ENCODE results near the gene EMC8. TPM values are rescaled to one million over a fixed set of nuclear protein-coding genes. Genes with fewer than 3 reads are reported as not detected.

The EMC8 gene
- total RNA-seq, 1 experiment from 2014 or later: 73.0 TPM

GRCh38 chr16:85755929-85756768, 43.2 kb downstream of the EMC8 start:
- Histone ChIP-seq H3K4me1 (ENCODE audit: control insufficient read depth in 1 of 2, insufficient read depth in 2 of 2, low read length in 2 of 2) (peaks cover 11 to 30% of the 10 kb centered on the region in 2 experiments), H3K4me2 (ENCODE audit: low read length) (no peak overlapping the region), H3K9ac (ENCODE audit: low read length) (no peak overlapping the region), H3K4me3 (replicated peaks in 1 of 2; ENCODE audit: low read depth in 1 of 2, low read length in 2 of 2) (no peak overlapping the region), H2AFZ (ENCODE audit: low read depth, low read length, poor library complexity, severe bottlenecking) (no peak overlapping the region), H3K27me3 (ENCODE audit: insufficient read depth, low read length) (peaks cover 3% of the 10 kb centered on the region; the same call in 1 of the 2 replicates), H3K79me2 (ENCODE audit: insufficient read depth, low read length) (no peaks in the 10 kb centered on the region), H3K27ac (ENCODE audit: low read depth, low read length) (no peak overlapping the region), H3K9me2 (ENCODE audit: insufficient read depth) (no peaks in the 10 kb centered on the region), H3K36me3 (ENCODE audit: control insufficient read depth in 1 of 2, insufficient read depth in 2 of 2, low read length in 2 of 2) (no peaks in the 10 kb centered on the region), H3K9me3 (ENCODE audit: control insufficient read depth in 1 of 2, insufficient read depth in 1 of 2, low read depth in 1 of 2, low read length in 2 of 2) (no peaks in the 10 kb centered on the region), H4K20me1 (ENCODE audit: insufficient read depth) (no peaks in the 10 kb centered on the region)
- no TSS peak for BruUV-seq (replicated peaks)
- intact Hi-C loops (cut with micrococcal nuclease): no loop called here
- TF ChIP-seq SP1 (IDR thresholded peaks at IDR 0.05; ENCODE audit: low read depth) (no peak), JUND (IDR thresholded peaks at IDR 0.05) (no peak), YY1 (IDR thresholded peaks at IDR 0.05; ENCODE audit: extremely low read depth, insufficient replicate concordance, low read depth, low read length) (no peak), CEBPB (IDR thresholded peaks at IDR 0.05; ENCODE audit: low read depth) (no peak), FOSL1 (IDR thresholded peaks at IDR 0.05; ENCODE audit: low read depth) (no peak), ZNF274 (IDR thresholded peaks at IDR 0.05; ENCODE audit: low read depth, low read length) (no peak), EGR1 (IDR thresholded peaks at IDR 0.05; ENCODE audit: low read depth) (no peak), CBX3 (IDR thresholded peaks at IDR 0.05; ENCODE audit: low read depth) (no peak), EZH2 (IDR thresholded peaks at IDR 0.05) (no peak), MAX (IDR thresholded peaks at IDR 0.05) (no peak), ZBTB33 (IDR thresholded peaks at IDR 0.05; ENCODE audit: extremely low read depth, insufficient replicate concordance, low read length) (no peak), CTCF (IDR thresholded peaks at IDR 0.05 in 2 of 3, conservative IDR thresholded peaks at IDR 0.05 in 1 of 3; ENCODE audit: borderline replicate concordance in 1 of 3, insufficient read depth in 1 of 3, low read depth in 2 of 3, low read length in 2 of 3) (no peak), SIN3A (IDR thresholded peaks at IDR 0.05; ENCODE audit: low read depth) (no peak), EZH2phosphoT487 (IDR thresholded peaks at IDR 0.05; ENCODE audit: borderline replicate concordance) (no peak), REST (IDR thresholded peaks at IDR 0.05; ENCODE audit: low read depth) (no peak)
- ATAC-seq (no peak), DNase-seq (ENCODE audit: low read depth, low spot score) (no peak)
- ChIA-PET CTCF (no interaction called here), RAD21 (ENCODE audit: low non-redundant PET in 1 of 2, low total read pairs in 2 of 2, uncharacterized antibody in 2 of 2, unreplicated experiment in 2 of 2) (no interaction called here), POLR2A (no interaction called here)
